Activated T-helper 17 cell treated with anti-CD3 and anti-CD28 coated beads, Interleukin-2, amount 50 U/mL, for 72 hours (primary cell): Measurements from ENCODE around the gene NAA50. TPM values are rescaled to one million over a fixed set of nuclear protein-coding genes. Genes with fewer than 3 reads are reported as not detected.

Experiments used
- ATAC-seq: fragments of 150-1000 bp; cut with Tn5 transposase; replicated peaks from 2 replicates; pipeline ENCODE4 v1.10.0; 2021; ENCODE audit warnings: mild to moderate bottlenecking, moderate library complexity
- H3K27ac Mint-ChIP-seq: one replicate; pipeline ENCODE4 v1.8.0; 2022; ENCODE audit warnings: mixed read lengths
- H3K27me3 Mint-ChIP-seq: one replicate; pipeline ENCODE4 v1.8.0; 2022; ENCODE audit warnings: mixed read lengths
- H3K36me3 Mint-ChIP-seq: one replicate; pipeline ENCODE4 v1.8.0; 2022; ENCODE audit warnings: low read depth, mild to moderate bottlenecking, mixed read lengths
- H3K4me1 Mint-ChIP-seq: one replicate; pipeline ENCODE4 v1.8.0; 2022; ENCODE audit warnings: mixed read lengths
- H3K4me3 Mint-ChIP-seq: one replicate; pipeline ENCODE4 v1.8.0; 2022; ENCODE audit warnings: mild to moderate bottlenecking, mixed read lengths
- H3K9me3 Mint-ChIP-seq: one replicate; pipeline ENCODE4 v1.8.0; 2022; ENCODE audit warnings: mixed read lengths
- total RNA-seq, 2 donors: library from RNA; stranded (reverse); gene quantifications; one replicate each; pipeline ENCODE4 v1.2.3, GENCODE V29; 2022

Gene NAA50
- total RNA-seq, 2 donors from 2014 or later = 62.1 to 152 TPM

DNA sequence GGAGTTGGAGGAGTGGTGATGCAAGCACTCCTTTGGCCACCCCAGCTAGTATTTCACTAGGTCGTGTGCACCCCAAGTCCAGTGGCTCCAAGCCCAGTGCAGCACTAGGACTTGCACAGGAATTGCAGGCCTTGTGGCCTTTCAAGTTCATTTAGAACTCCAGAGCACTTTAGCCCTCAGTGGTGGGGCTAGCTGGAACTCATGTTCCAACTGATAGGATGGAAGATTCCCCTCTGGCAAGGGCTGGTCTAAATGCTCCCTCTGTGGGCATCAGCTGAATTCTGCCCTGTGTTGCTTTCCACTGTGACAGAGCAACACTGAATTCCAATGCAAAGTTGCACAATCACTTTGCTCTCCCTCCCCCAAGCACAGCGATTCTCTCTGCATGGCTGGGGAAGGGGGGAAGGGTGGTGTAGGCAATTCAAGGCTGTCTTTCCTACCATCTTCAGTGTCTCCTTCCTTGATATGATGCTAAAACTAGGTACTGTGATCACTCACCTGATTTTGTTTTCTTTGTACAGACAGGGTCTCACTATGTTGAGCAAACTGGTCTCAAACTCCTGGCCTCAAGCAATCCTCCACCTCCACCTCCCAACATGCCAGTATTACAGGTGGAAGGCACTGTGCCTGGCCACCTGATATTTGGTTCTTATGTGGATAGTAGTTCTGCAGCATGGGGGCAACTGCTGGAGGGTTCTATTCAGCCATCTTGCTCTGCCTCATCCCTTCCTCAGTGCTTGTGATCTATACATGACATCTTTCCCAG, 59.9 kb downstream of the NAA50 start:
- peaks cover 6% of the 10 kb centered on the region for H3K9me3 Mint-ChIP-seq
- H3K4me1 Mint-ChIP-seq = no peaks in the 10 kb centered on the region
- peaks cover 21% of the 10 kb centered on the region for H3K36me3 Mint-ChIP-seq
- H3K27ac Mint-ChIP-seq = no peak overlapping the region
- H3K4me3 Mint-ChIP-seq = no peak overlapping the region
- H3K27me3 Mint-ChIP-seq = no peaks in the 10 kb centered on the region
- ATAC-seq = no peak

DNA sequence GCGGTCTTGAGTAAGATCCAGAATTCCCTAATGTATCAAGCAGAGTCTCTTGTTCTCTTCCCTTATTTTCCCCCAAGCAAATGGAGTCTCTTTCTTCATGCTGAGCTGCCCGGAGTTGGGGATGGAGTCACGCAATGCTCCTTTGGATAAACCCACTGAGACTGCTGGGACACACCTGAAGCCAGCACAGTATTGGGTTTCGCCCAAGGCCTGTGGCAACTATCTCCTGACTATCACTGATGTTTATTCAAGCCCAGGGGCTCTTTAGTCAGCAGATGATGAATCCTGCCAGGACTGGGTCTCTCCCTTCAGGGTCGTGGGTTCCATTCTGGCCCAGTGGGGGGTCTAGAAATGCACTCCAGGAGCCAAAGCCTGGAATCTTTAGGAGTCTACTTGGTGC, 60.9 kb downstream of the NAA50 start:
- Mint-ChIP-seq H3K27ac (no peak overlapping the region), H3K27me3 (no peaks in the 10 kb centered on the region), H3K9me3 (peaks cover 6% of the 10 kb centered on the region), H3K4me1 (no peaks in the 10 kb centered on the region), H3K36me3 (peaks cover 21% of the 10 kb centered on the region), H3K4me3 (no peak overlapping the region)
- no peak for ATAC-seq

GRCh38 chr3:113684271-113684819, 61.7 kb downstream of the NAA50 start:
- peaks cover 21% of the 10 kb centered on the region for H3K36me3 Mint-ChIP-seq
- no peaks in the 10 kb centered on the region for H3K4me1 Mint-ChIP-seq
- H3K27ac Mint-ChIP-seq = no peak overlapping the region

GRCh38 chr3:113678773-113679172, 67.3 kb downstream of the NAA50 start:
- Mint-ChIP-seq H3K27me3 (no peaks in the 10 kb centered on the region), H3K9me3 (no peaks in the 10 kb centered on the region), H3K4me1 (peaks cover 6% of the 10 kb centered on the region), H3K27ac (no peak overlapping the region), H3K4me3 (no peak overlapping the region), H3K36me3 (peaks cover 39% of the 10 kb centered on the region)
- no peak for ATAC-seq

More at GRCh38 chr3:113684271-113684819, 61.7 kb downstream of the NAA50 start:
- Mint-ChIP-seq H3K9me3 (peaks cover 6% of the 10 kb centered on the region), H3K27me3 (no peaks in the 10 kb centered on the region), H3K4me3 (no peak overlapping the region)
- ATAC-seq = no peak

DNA sequence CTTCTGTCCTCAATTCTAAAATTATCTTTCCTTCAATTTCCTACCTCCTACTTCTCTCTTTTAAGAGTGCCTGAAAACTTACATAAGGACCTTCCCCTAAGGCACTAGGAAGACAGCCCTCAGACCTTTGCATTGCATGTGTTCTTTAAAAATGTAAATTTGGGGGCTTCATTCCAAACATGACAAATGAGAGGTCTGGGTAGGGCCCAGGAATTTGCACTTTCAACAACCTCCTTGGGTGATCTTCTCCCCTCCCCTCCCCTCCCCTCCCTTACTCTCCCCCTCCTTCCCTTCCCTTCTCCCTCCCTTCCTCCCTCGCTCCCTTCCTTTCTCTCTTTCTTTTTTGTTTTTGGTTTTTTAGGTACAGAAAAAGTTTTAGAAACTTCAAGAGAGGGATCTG, 68.3 kb downstream of the NAA50 start:
- ATAC-seq = no peak
- H3K36me3 Mint-ChIP-seq = peaks cover 48% of the 10 kb centered on the region
- H3K27ac Mint-ChIP-seq = no peak overlapping the region
- H3K27me3 Mint-ChIP-seq = no peaks in the 10 kb centered on the region
- H3K4me3 Mint-ChIP-seq = no peak overlapping the region
- no peaks in the 10 kb centered on the region for H3K9me3 Mint-ChIP-seq
- H3K4me1 Mint-ChIP-seq = peaks cover 6% of the 10 kb centered on the region

DNA sequence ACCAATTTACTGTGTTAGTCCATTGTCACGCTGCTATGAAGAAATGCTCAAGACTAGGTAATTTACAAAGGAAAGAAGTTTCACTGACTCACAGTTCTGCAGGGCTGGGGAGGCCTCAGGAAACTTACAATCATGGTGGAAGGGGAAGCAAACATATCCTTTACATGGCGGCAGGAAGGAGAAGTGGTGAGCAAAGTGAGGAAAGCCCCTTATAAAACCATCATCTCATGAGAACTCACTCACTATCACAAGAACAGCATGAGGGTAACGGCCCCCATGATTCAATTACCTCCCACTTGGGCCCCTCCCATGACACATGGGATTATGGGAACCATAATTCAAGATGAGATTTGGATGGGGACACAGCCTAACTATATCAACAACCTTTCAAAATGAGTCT, 69.8 kb downstream of the NAA50 start:
- Mint-ChIP-seq H3K36me3 (peaks cover 62% of the 10 kb centered on the region), H3K27ac (peak overlapping the region; percentile 1)
- ATAC-seq = no peak

DNA sequence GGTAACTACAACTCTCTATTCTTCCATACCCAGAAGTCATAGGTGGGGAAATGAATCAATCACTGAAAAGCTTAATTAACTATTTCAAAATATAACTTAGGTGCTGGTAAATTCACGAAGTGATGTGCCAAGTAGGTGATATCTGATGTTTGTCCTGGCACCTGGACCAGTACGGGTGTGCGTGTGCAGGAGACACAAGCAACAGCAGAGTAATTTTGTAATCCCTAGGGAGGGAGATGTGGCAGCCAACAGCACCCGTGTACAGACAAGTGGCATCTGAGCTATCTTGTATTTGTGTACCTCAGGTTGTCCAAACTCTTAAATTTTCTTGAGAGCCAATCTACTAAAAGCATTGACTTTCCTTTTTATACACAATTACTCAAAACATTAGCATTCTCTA, 72.5 kb downstream of the NAA50 start:
- Mint-ChIP-seq H3K9me3 (no peaks in the 10 kb centered on the region), H3K4me1 (peaks cover 6% of the 10 kb centered on the region), H3K27me3 (no peaks in the 10 kb centered on the region), H3K27ac (no peak overlapping the region), H3K36me3 (peaks cover 80% of the 10 kb centered on the region), H3K4me3 (no peak overlapping the region)
- ATAC-seq = no peak

More for the DNA sequence above, 69.8 kb downstream of the NAA50 start:
- H3K9me3 Mint-ChIP-seq = no peaks in the 10 kb centered on the region
- peaks cover 6% of the 10 kb centered on the region for H3K4me1 Mint-ChIP-seq
- no peak overlapping the region for H3K4me3 Mint-ChIP-seq
- H3K27me3 Mint-ChIP-seq = no peaks in the 10 kb centered on the region

GRCh38 chr3:113668015-113668414, 78.0 kb downstream of the NAA50 start:
- Mint-ChIP-seq H3K9me3 (no peaks in the 10 kb centered on the region), H3K4me3 (no peak overlapping the region), H3K36me3 (peaks cover 69% of the 10 kb centered on the region), H3K4me1 (peaks cover 8% of the 10 kb centered on the region), H3K27me3 (no peaks in the 10 kb centered on the region), H3K27ac (peak overlapping the region; percentile 9)
- ATAC-seq = no peak

Other genes with a start within 250 kb of the NAA50 start
- gene SPICE1, start 231.1 kb downstream of the NAA50 start, total RNA-seq = 10 to 100 TPM; 24.7 to 56.8 TPM
- 10 to 100 TPM; 17.0 to 20.8 TPM for gene SIDT1, start 213.7 kb downstream of the NAA50 start, total RNA-seq
- gene USF3, start 49.6 kb downstream of the NAA50 start, total RNA-seq = 10 to 100 TPM; 14.6 to 19.9 TPM
- 10 to 100 TPM; 27.0 to 39.6 TPM for gene ATP6V1A, start 786 bp upstream of the NAA50 start, total RNA-seq
- under 1 TPM; 0.32 to 0.56 TPM for gene GRAMD1C, start 92.5 kb upstream of the NAA50 start, total RNA-seq
- 1 to 10 TPM; 4.0 to 4.1 TPM for gene ZDHHC23, start 201.8 kb upstream of the NAA50 start, total RNA-seq